ENCODE measurements around the gene PDE4D. TPM values are rescaled to one million over a fixed set of nuclear protein-coding genes. Genes with fewer than 3 reads are reported as not detected.

The PDE4D gene
- total RNA-seq, 1 donor from 2014 or later, result 39.2 TPM

- Histone ChIP-seq H3K4me3 (ENCODE audit: low read depth, low read length) (no peak overlapping the region), H3K27me3 (ENCODE audit: control insufficient read depth, insufficient read depth, low read length) (no peaks in the 10 kb centered on the region), H3K36me3 (ENCODE audit: control insufficient read depth, insufficient read depth, low read length) (no peaks in the 10 kb centered on the region)
- no peak for TF ChIP-seq CTCF (IDR thresholded peaks at IDR 0.05; ENCODE audit: insufficient read depth, low read length, poor library complexity, severe bottlenecking)
- DNase-seq (ENCODE audit: low read depth), result no peak
Measured at GRCh38 chr5:59583151-59583809, 310.2 kb downstream of the PDE4D start.

- no peak for TF ChIP-seq CTCF (IDR thresholded peaks at IDR 0.05; ENCODE audit: insufficient read depth, low read length, poor library complexity, severe bottlenecking)
- DNase-seq (ENCODE audit: low read depth), result no peak
- Histone ChIP-seq H3K4me3 (ENCODE audit: low read depth, low read length) (no peak overlapping the region), H3K36me3 (ENCODE audit: control insufficient read depth, insufficient read depth, low read length) (no peaks in the 10 kb centered on the region), H3K27me3 (ENCODE audit: control insufficient read depth, insufficient read depth, low read length) (no peaks in the 10 kb centered on the region)
Measured at GRCh38 chr5:59582746-59583145, 310.8 kb downstream of the PDE4D start.

- DNase-seq (ENCODE audit: low read depth), result no peak
- no peaks in the 10 kb centered on the region for H3K36me3 ChIP-seq (ENCODE audit: control insufficient read depth, insufficient read depth, low read length)
- H3K4me3 ChIP-seq (ENCODE audit: low read depth, low read length), result no peak overlapping the region
- TF ChIP-seq CTCF (IDR thresholded peaks at IDR 0.05; ENCODE audit: insufficient read depth, low read length, poor library complexity, severe bottlenecking), result no peak
- no peaks in the 10 kb centered on the region for H3K27me3 ChIP-seq (ENCODE audit: control insufficient read depth, insufficient read depth, low read length)
Measured at GRCh38 chr5:59579824-59580167, 313.7 kb downstream of the PDE4D start.

GRCh38 chr5:59579101-59579823 is 314.3 kb downstream of the PDE4D start:
- H3K4me3 ChIP-seq (ENCODE audit: low read depth, low read length), result no peak overlapping the region
- no peak for DNase-seq (ENCODE audit: low read depth)
- H3K36me3 ChIP-seq (ENCODE audit: control insufficient read depth, insufficient read depth, low read length), result no peaks in the 10 kb centered on the region
- no peak for TF ChIP-seq CTCF (IDR thresholded peaks at IDR 0.05; ENCODE audit: insufficient read depth, low read length, poor library complexity, severe bottlenecking)
- H3K27me3 ChIP-seq (ENCODE audit: control insufficient read depth, insufficient read depth, low read length), result no peaks in the 10 kb centered on the region

GRCh38 chr5:59577485-59577884 is 316.0 kb downstream of the PDE4D start:
- Histone ChIP-seq H3K36me3 (ENCODE audit: control insufficient read depth, insufficient read depth, low read length) (no peaks in the 10 kb centered on the region), H3K4me3 (ENCODE audit: low read depth, low read length) (no peak overlapping the region), H3K27me3 (ENCODE audit: control insufficient read depth, insufficient read depth, low read length) (no peaks in the 10 kb centered on the region)
- no peak for DNase-seq (ENCODE audit: low read depth)
- no peak for TF ChIP-seq CTCF (IDR thresholded peaks at IDR 0.05; ENCODE audit: insufficient read depth, low read length, poor library complexity, severe bottlenecking)

All from kidney epithelial cell (primary cell).